ENCODE results near the gene RNASE8. TPM values are rescaled to one million over a fixed set of nuclear protein-coding genes. Genes with fewer than 3 reads are reported as not detected.
"Not testable (repeated sequence)": the region's sequence is repeated elsewhere in the genome, so short reads cannot be mapped to it uniquely, and the experiment has no call there.

RNASE8 gene
- not detected for total RNA-seq

GRCh38 chr14:21057803-21058675, at the start of gene RNASE8:
RNASE8 (plus strand) TSS chr14:21057822; CDS start chr14:21057893, 71 bp downstream.
- Histone ChIP-seq H3K9me3 (no peaks in the 10 kb centered on the region), H3K27ac (no peak within 1 kb of the TSS), H3K4me1 (no peaks in the 10 kb centered on the region), H3K27me3 (no peaks in the 10 kb centered on the region), H3K36me3 (no peaks in the 10 kb centered on the region), H3K4me3 (no peak within 1 kb of the TSS)
- TF ChIP-seq CTCF (IDR thresholded peaks at IDR 0.05): no peak
- no peak for DNase-seq (ENCODE audit: low spot score)

GRCh38 chr14:21009721-21010120, 47.9 kb upstream of the RNASE8 start:
- H3K27ac ChIP-seq; H3K27me3 ChIP-seq; H3K4me3 ChIP-seq; H3K36me3 ChIP-seq; DNase-seq (ENCODE audit: low spot score); H3K4me1 ChIP-seq; H3K9me3 ChIP-seq: not testable (repeated sequence)

GRCh38 chr14:21011136-21011535, 46.5 kb upstream of the RNASE8 start:
- H3K36me3 ChIP-seq: no peaks in the 10 kb centered on the region
- H3K4me1 ChIP-seq: peaks cover 0 to 5% of the 10 kb centered on the region in 2 donors
- H3K4me3 ChIP-seq: no peak overlapping the region
- H3K9me3 ChIP-seq: no peaks in the 10 kb centered on the region
- H3K27me3 ChIP-seq: no peaks in the 10 kb centered on the region
- no peak overlapping the region for H3K27ac ChIP-seq
- no peak for DNase-seq (ENCODE audit: low spot score)
- TF ChIP-seq CTCF (IDR thresholded peaks at IDR 0.05): no peak

GRCh38 chr14:21014761-21015190, 42.8 kb upstream of the RNASE8 start:
- DNase-seq (ENCODE audit: low spot score): peak; percentile 92
- H3K4me1 ChIP-seq: peaks cover 0 to 5% of the 10 kb centered on the region in 2 donors
- peak; percentile 81 to 95 for TF ChIP-seq CTCF (IDR thresholded peaks at IDR 0.05)
- no peaks in the 10 kb centered on the region for H3K27me3 ChIP-seq
- peaks cover 34% of the 10 kb centered on the region for H3K36me3 ChIP-seq
- H3K4me3 ChIP-seq: no peak overlapping the region
- peak overlapping the region in 1 of 2 donors; percentile 13 for H3K27ac ChIP-seq
- H3K9me3 ChIP-seq: no peaks in the 10 kb centered on the region

- H3K27ac ChIP-seq: peak overlapping the region in 1 of 2 donors; percentile 13
- DNase-seq (ENCODE audit: low spot score): no peak
- H3K4me1 ChIP-seq: peaks cover 0 to 5% of the 10 kb centered on the region in 2 donors
These were observed 42.3 kb upstream of the RNASE8 start for GRCh38 chr14:21015312-21015711.

More at GRCh38 chr14:21015312-21015711, 42.3 kb upstream of the RNASE8 start:
- TF ChIP-seq CTCF (IDR thresholded peaks at IDR 0.05): no peak
- Histone ChIP-seq H3K27me3 (no peaks in the 10 kb centered on the region), H3K9me3 (no peaks in the 10 kb centered on the region), H3K36me3 (peaks cover 38% of the 10 kb centered on the region), H3K4me3 (no peak overlapping the region)

All from right atrium auricular region (tissue), 2 donors.